ENCODE results near the gene NFE2L3.
"Not testable (repeated sequence)": the region's sequence is repeated elsewhere in the genome, so short reads cannot be mapped to it uniquely, and the experiment has no call there.

NFE2L3 gene

DNA sequence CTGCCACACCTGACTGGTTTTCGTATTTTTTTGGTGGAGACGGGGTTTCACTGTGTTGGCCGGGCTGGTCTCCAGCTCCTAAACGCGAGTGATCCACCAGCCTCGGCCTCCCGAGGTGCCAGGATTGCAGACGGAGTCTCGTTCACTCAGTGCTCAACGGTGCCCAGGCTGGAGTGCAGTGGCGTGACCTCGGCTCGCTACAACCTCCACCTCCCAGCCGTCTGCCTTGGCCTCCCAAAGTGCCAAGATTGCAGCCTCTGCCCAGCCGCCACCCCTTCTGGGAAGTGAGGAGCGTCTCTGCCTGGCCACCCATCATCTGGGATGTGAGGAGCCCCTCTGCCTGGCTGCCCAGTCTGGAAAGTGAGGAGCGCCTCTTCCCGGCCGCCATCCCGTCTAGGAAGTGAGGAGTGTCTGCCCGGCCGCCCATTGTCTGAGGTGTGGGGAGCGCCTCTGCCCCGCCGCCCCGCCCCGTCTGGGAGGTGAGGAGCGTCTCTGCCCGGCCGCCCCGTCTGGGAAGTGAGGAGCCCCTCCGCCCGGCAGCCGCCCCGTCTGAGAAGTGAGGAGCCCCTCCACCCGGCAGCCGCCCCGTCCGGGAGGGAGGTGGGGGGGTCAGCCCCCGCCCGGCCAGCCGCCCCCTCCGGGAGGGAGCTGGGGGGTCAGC, 4.2 kb upstream of the NFE2L3 start:
- DNase-seq: not testable (repeated sequence)

DNA sequence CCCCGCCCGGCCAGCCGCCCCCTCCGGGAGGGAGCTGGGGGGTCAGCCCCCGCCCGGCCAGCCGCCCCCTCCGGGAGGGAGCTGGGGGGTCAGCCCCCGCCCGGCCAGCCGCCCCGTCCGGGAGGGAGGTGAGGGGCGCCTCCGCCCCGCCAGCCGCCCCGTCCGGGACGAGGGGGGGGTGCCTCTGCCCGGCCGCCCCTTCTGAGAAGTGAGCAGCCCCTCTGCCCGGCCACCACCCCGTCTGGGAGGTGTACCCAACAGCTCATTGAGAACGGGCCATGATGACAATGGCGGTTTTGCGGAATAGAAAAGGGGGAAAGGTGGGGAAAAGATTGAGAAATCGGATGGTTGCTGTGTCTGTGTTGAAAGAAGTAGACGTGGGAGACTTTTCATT, 3.7 kb upstream of the NFE2L3 start:
- DNase-seq: not testable (repeated sequence)

DNA sequence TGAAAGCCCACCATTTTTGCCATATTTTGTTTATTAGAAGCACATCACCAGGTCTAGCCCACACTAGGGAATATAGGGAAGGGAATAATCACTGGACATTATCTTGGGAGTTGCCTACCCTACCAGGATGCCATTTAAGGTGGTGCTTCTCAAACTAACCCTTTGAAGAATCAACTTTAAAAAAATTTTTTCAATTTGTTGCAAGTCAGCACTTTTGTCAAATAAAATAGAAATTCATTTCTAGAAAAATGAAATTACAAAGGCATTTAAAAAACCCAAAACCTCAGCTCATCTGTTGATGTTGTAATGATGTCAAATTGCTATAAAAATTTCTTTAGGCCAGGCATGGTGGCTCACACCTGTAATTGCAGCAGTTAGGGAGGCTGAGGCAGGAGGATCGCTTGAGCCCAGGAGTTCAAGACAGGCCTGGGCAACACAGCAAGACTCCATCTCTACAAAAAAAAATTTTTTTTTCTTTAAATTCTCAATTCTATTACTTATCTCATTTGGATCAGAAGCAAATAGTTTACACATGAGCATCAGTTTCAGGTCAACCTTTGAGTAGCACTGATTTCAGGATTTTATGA, 2.5 kb upstream of the NFE2L3 start:
- DNase-seq: no peak

- DNase-seq: no peak
Measured at GRCh38 chr7:26151096-26151495, 902 bp upstream of the NFE2L3 start.

GRCh38 chr7:26151650-26151952, 397 bp upstream of the NFE2L3 start:
- DNase-seq: no peak

- DNase-seq: not testable (repeated sequence)
Measured at GRCh38 chr7:26152782-26153240, 813 bp downstream of the NFE2L3 start.

GRCh38 chr7:26153241-26153822, 1.3 kb downstream of the NFE2L3 start:
- DNase-seq: no peak

- DNase-seq: no peak
Measured at GRCh38 chr7:26153823-26154783, 2.1 kb downstream of the NFE2L3 start.

DNA sequence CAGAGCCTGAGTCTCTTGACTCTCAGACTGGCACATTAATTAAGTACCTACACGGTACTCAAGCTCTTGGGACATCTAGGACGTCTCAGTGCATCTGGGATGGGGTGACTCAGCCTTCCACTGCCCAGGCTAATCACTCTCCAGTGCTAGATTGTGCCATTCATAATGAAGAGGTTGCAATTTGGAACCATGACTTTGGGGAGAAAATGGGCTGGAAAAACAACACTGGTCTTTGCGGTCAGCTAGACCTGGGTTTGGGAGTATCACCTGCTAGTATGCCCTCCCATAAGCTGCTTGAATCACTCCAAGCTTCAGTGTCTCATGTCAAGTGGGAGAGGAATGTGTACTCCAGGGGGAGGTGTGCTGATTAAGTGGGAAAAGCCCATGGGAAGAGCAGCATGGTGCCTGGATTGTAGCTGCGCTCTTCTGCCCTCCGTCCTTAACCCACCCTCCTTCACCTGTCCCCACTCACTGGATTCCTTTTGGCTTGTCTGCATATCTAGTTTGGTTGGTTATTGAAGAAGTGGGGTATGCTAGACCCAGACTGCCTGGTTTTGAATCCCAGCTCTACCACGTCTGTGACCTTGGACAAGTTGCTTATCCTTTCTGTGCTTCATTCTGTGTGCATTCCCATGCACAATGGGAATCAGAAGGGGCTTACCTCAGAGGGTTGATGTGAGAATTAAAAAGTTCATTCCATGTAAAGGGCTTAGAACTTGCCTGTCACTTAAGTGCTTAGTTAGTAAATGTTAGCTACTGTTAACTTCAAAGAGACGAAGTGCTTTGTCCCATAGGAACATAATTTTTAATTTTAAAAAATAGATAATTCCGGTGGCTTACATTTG, 3.8 kb downstream of the NFE2L3 start:
- no peak for DNase-seq

DNA sequence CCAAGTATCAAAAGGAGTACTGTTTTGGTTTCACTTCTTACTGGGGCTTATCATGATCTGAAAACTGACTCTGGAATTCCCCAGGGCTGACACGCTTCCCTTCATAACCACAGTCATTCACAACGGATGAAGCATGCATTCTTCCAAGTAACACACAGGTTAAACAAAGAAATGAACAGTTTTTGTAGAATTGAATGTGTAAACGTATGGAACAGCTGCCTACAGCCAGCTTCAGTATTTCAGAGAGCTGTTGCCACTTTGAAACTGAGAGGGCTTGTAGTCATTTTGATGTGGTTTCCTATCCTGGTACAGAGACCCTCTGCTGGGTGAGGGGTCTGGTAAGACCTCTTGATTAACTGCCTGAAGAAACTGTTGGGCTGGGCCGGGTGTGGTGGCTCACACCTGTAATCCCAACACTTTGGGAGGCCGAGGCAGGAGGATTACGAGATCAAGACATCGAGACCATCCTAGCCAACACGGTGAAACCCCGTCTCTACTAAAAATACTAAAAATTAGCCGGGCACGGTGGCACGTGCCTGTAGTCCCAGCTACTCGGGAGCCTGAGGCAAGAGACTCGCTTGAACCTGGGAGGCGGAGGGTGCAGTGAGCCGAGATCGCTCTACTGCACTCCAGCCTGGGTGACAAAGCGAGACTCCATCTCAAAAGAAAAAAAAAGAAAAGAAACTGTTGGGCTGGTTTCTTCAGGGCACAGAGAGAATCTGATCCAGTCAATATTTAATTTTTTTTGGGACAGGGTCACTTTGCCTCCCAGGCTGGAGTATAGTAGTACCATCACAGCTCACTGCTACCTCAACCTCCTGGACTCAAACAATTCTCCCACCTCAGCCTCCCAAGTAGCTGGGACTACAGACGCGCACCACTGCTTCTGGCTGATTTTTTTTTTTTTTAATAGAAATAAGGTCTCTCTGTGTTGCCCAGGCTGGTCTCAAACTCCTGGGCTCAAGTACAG, 4.7 kb downstream of the NFE2L3 start:
- DNase-seq: no peak

DNA sequence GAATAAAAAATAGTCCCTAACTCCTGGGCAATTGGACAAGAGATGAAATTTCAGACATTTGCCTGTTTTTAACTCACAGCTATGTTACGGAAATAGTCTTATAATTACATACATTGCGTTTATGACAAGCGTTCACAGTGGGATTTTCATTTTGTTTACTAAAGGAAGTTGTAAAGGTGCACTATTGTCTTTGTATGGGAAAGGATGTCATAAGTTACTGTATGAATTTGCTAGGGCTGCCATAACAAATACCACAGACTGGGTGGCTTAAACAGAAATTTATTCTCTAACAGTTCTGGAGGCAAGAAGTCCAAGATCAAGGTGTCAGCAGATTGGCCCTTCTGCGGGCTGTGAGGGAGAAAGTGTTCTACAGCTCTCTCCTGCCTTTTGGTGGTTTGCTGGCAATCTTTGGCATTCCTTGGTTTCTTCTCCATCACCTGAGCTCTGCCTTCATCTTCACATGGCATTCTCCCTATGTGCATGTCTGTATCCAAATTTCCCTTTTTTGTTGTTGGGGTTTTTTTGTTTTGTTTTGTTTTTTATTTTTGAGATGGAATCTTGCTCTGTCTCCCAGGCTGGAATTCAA, 5.6 kb downstream of the NFE2L3 start:
- no peak for DNase-seq

DNA sequence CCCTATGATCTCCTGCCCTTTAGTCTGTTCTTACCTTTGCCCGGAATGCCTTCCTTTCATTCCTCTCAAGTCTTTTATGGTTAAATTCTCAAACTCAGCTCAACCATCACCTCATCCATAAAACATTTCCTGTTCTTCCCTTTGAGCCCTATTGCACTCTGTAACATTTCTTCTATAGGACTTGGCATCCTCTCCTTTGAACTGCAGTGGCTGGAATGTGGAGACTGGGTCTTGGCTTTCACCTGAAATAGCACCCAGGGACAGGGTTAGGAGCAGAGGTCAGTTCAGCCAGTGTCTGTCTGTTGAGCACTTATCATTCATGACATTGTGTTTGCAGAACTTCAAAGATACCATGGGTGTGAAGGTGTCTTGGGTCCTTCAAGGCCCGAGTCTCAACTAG, 7.2 kb downstream of the NFE2L3 start:
- no peak for DNase-seq

DNA sequence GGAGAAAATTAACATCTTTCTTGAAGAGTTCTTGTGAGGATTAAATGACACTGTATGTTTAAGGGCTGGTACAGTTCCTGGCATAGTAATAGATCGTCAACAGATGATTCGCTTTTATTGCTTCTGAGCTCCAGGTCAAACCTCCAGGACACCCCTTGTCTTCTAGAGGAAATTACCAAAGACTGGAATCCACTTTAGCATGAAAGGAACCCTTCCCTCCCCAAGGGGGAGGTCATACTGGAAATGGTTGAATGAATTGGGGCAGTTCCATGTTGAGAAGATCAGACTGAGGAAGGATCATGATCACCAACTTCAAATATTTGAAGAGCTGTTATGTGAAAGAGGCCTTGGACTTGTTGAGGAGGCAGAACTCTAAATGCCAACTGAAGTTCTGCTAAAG, 8.9 kb downstream of the NFE2L3 start:
- no peak for DNase-seq

DNA sequence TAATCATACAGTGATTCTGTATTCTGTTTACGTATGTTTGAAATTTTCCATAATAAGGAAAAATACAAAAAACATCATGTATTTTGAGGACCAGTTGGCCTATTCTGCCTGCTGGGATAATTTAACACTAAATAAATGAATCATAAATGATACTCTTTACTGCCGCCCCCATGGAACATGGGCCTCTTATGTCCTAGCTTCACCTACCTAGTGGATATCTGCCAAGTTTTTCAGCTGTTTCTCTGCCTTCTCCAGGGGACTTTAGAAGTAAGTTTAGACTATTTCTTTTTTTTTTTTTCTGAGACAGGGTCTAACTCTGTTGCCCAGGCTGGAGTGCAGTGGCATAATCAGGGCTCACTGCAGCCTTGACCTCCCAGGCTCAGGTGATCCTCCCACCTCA, 10.4 kb downstream of the NFE2L3 start:
- no peak for DNase-seq

GRCh38 chr7:26163804-26164203, 11.8 kb downstream of the NFE2L3 start:
- DNase-seq: not testable (repeated sequence)

GRCh38 chr7:26165950-26166683, 14.1 kb downstream of the NFE2L3 start:
- DNase-seq: no peak

DNA sequence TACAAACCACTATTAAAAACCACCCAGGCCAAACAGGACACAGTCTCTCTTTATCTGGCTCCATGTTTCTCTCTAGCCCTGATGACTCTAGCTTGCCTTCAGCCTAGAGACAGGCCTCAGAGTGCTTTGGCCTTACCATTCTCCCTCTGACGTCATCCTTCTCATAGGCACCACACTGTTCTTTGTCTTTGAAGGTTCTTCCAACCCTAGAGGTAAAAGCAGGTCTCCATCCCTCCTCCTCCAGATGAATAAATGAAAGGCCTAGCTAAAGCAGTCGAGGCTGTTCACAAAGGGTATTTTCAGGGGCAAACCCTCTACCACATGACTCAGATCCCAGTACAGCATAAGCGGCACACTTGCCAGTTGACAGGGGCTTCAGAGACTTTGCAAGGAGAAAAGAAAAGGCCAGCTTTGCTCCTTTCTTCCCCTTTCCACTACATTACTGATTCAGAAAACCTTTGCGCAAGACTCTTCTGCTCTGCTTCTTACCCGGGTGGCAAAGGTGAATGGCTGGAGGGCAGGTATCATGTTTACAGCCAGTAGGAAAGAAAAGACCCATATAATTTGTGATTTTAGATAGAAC, 14.8 kb downstream of the NFE2L3 start:
- no peak for DNase-seq

- no peak for DNase-seq
Measured at GRCh38 chr7:26167303-26167934, 15.4 kb downstream of the NFE2L3 start.

DNA sequence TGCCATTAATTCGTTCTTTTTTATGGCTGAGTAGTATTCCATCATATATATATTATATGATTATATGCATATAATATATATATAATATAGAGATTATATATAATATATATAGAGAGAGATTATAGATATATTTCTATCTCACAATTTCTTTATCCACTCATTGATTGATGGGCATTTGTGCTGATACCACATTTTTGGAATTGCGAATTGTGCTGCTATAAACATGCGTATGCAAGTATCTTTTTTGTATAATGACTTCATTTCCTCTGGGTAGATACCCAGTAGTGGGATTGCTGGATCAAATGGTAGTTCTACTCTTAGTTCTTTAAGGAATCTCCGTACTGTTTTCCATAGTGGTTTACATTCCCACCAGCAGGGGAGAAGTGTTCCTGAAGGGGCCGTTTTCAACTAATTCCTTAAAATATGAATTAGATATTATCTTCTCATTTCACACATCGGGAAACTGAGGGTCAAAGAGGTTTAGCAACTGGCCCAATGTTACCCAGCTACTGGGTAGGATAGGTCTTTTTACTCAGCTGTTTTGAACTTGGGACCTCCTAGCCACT, 16.5 kb downstream of the NFE2L3 start:
- no peak for DNase-seq
